ENCODE results near the gene HLCS. TPM values are rescaled to one million over a fixed set of nuclear protein-coding genes. Genes with fewer than 3 reads are reported as not detected.

HLCS gene
- total and polyA plus RNA-seq, 2 donors (not counting 3 experiments of a cell fraction or from before 2014, with no cell fraction given): 6.7 to 17.2 TPM

GRCh38 chr21:36980280-36981048 is 14.0 kb upstream of the HLCS start:
- TF ChIP-seq POLR2A (IDR thresholded peaks at IDR 0.05; ENCODE audit: low read depth, low read length): no peak
- TF ChIP-seq POLR2AphosphoS5 (IDR thresholded peaks at IDR 0.05; ENCODE audit: insufficient read depth, low read depth, low read length): no peak
- no peak for TF ChIP-seq MAX (IDR thresholded peaks at IDR 0.05; ENCODE audit: insufficient read depth, insufficient read length)
- no peak for TF ChIP-seq GATA2 (IDR thresholded peaks at IDR 0.05; ENCODE audit: insufficient read depth, insufficient read length, low read depth, low read length)
- no peak for TF ChIP-seq JUN (IDR thresholded peaks at IDR 0.05; ENCODE audit: borderline replicate concordance, insufficient read depth, insufficient read length, low read depth)
- TF ChIP-seq CTCF (IDR thresholded peaks at IDR 0.05; ENCODE audit: extremely low read depth in 1 of 2, insufficient read depth in 1 of 2, low read depth in 1 of 2, low read length in 2 of 2): no peak
- TF ChIP-seq EZH2 (IDR thresholded peaks at IDR 0.05; ENCODE audit: borderline replicate concordance, low read depth, low read length, severe bottlenecking): no peak
- TF ChIP-seq MYC (IDR thresholded peaks at IDR 0.05; ENCODE audit: low read depth, low read length): no peak
- TF ChIP-seq FOS (IDR thresholded peaks at IDR 0.05; ENCODE audit: borderline replicate concordance, insufficient read depth, low read length): no peak
- Histone ChIP-seq H2AFZ (ENCODE audit: low read depth, low read length) (peak overlapping the region; percentile 75), H3K4me1 (ENCODE audit: control insufficient read depth, extremely low read depth, insufficient read depth, low read length) (peaks cover 14% of the 10 kb centered on the region), H3K4me2 (ENCODE audit: insufficient read depth, low read length) (peak overlapping the region; percentile 65), H3K36me3 (ENCODE audit: control insufficient read depth in 2 of 2, extremely low read depth in 1 of 2, insufficient read depth in 2 of 2, low read length in 2 of 2) (no peaks in the 10 kb centered on the region), H4K20me1 (replicated peaks; ENCODE audit: control insufficient read depth, extremely low read depth, insufficient read depth, low read length) (no peaks in the 10 kb centered on the region), H3K27me3 (ENCODE audit: control insufficient read depth in 2 of 2, insufficient read depth in 2 of 2, low read length in 2 of 2) (no peaks in the 10 kb centered on the region), H3K4me3 (replicated peaks in 1 of 3; ENCODE audit: insufficient read depth in 1 of 3, low read depth in 1 of 3, low read length in 3 of 3) (peak overlapping the region in 2 of 3 experiments; percentile 37 to 39), H3K9me1 (replicated peaks; ENCODE audit: control insufficient read depth, extremely low read depth, insufficient read depth, low read length) (no peaks in the 10 kb centered on the region), H3K27ac (ENCODE audit: insufficient read depth, low read depth, low read length) (no peak overlapping the region), H3K9me3 (replicated peaks; ENCODE audit: control insufficient read depth, insufficient read depth, low read length) (no peaks in the 10 kb centered on the region), H3K79me2 (ENCODE audit: control insufficient read depth, insufficient read depth, low read length) (no peaks in the 10 kb centered on the region), H3K9ac (replicated peaks; ENCODE audit: extremely low read depth, insufficient read depth, low read length) (no peak overlapping the region)
- peak; percentile 16 for DNase-seq (ENCODE audit: low read depth, low spot score)
- ChIA-PET CTCF (interaction anchor here (1.0 to 5.8 kb wide), 4 partner anchors 8 to 99 kb away, joined by 3 to 109 read pairs (median 4); no protein-coding TSS in a partner anchor), POLR2A (interaction anchor here (0.7 kb wide), 1 partner anchor 22 kb away, joined by 5 read pairs; no protein-coding TSS in a partner anchor)
- FAIRE-seq: peak; percentile 43
- intact Hi-C loops (cut with micrococcal nuclease) (loop anchor here (10.0 kb wide), 1 partner anchor 394 kb away; no protein-coding TSS in a partner anchor), dilution Hi-C loops (cut with MboI; ENCODE audit: extremely low pct_ligation_motif_present, low sequenced_read_pairs) (no loop called here)
- BruUV-seq (replicated peaks): no TSS peak

Data from endothelial cell of umbilical vein (primary cell).